ENCODE results near the gene HOMER1. TPM values are rescaled to one million over a fixed set of nuclear protein-coding genes. Genes with fewer than 3 reads are reported as not detected.

HOMER1 gene
- total RNA-seq, 1 donor from 2014 or later, result 9.6 TPM

DNA sequence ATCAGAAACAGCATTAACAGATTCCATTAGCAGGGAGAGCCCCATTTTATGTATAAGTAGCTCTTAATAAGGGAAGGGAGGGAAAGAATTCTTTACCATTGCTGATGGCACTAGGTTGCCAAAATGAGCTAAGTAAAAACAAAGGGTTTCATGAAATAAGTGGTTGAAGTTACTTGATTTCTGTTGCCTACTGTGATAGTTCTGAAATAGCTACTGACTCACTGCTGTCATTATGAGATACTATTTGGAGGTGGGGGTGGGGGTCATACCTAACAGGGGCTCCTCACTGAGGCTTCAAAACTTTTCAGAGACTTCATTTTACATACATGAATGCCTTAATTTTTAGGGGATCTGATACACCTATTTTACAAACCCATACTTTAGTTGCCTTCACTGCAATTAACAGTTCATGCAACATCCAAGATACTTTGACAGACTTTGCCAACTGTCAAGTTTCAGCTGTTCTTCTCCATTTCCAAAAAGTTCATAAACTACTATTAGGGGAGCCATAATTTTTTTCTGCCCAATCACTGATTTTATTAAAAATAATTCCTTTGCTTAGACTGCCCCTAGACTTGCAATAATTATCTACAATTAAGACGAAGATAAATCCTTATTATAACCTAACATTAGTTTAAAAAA, 4.6 kb downstream of the HOMER1 start:
- H3K36me3 ChIP-seq (ENCODE audit: control insufficient read depth, insufficient read depth, low read length), result no peaks in the 10 kb centered on the region
- TF ChIP-seq, protein P1, sequence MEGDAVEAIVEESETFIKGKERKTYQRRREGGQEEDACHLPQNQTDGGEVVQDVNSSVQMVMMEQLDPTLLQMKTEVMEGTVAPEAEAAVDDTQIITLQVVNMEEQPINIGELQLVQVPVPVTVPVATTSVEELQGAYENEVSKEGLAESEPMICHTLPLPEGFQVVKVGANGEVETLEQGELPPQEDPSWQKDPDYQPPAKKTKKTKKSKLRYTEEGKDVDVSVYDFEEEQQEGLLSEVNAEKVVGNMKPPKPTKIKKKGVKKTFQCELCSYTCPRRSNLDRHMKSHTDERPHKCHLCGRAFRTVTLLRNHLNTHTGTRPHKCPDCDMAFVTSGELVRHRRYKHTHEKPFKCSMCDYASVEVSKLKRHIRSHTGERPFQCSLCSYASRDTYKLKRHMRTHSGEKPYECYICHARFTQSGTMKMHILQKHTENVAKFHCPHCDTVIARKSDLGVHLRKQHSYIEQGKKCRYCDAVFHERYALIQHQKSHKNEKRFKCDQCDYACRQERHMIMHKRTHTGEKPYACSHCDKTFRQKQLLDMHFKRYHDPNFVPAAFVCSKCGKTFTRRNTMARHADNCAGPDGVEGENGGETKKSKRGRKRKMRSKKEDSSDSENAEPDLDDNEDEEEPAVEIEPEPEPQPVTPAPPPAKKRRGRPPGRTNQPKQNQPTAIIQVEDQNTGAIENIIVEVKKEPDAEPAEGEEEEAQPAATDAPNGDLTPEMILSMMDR (IDR thresholded peaks at IDR 0.05; ENCODE audit: insufficient read depth, low read length, poor library complexity, severe bottlenecking), result no peak
- no peak for DNase-seq (ENCODE audit: low read depth)
- H3K27me3 ChIP-seq (ENCODE audit: control insufficient read depth, insufficient read depth, low read length), result no peaks in the 10 kb centered on the region
- no peak overlapping the region for H3K4me3 ChIP-seq (ENCODE audit: low read depth, low read length)

DNA sequence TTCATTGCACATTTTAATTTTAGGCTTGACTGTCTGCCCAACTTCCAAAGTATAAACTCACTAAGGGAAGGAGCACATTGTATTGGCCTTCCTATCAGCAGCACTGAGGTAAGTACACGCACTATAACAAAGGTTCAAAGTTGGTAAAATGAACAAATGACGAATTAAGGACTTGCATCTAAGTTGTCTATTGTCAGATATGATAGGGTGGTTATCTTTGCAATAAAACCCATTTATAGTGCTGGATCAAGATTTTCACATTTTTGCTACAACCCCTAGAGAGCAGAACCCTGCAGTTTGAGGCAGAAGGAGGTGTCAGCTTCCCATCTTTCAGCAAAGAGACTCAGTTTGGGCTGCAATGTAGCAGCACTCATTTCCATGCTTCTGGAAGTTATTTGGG, 5.1 kb downstream of the HOMER1 start:
- TF ChIP-seq, protein P1 (IDR thresholded peaks at IDR 0.05; ENCODE audit: insufficient read depth, low read length, poor library complexity, severe bottlenecking), result no peak
- H3K4me3 ChIP-seq (ENCODE audit: low read depth, low read length), result no peak overlapping the region
- no peak for DNase-seq (ENCODE audit: low read depth)

DNA sequence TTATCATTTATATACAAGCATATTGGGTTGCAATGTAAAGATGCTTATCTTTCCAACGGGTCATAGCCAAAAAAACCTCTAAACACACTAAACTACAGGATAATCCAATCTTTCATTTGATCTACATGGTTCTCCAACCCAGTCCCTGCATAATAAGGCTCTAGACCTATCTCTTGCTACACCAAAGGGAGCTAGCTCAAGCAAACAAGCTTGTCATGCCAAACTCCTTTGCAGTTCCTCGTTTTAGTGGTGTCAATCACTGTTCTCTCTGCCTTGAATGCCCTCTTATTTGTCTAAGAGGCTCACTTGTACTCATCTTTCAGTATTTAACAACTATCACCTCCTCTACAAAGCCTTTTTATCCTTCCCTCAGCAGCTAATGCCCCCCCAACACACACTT, 5.6 kb downstream of the HOMER1 start:
- no peaks in the 10 kb centered on the region for H3K27me3 ChIP-seq (ENCODE audit: control insufficient read depth, insufficient read depth, low read length)
- no peaks in the 10 kb centered on the region for H3K36me3 ChIP-seq (ENCODE audit: control insufficient read depth, insufficient read depth, low read length)
- no peak for DNase-seq (ENCODE audit: low read depth)
- no peak overlapping the region for H3K4me3 ChIP-seq (ENCODE audit: low read depth, low read length)
- TF ChIP-seq, protein P1 (IDR thresholded peaks at IDR 0.05; ENCODE audit: insufficient read depth, low read length, poor library complexity, severe bottlenecking), result no peak

More for the DNA sequence above, 5.1 kb downstream of the HOMER1 start:
- H3K36me3 ChIP-seq (ENCODE audit: control insufficient read depth, insufficient read depth, low read length), result no peaks in the 10 kb centered on the region
- no peaks in the 10 kb centered on the region for H3K27me3 ChIP-seq (ENCODE audit: control insufficient read depth, insufficient read depth, low read length)

DNA sequence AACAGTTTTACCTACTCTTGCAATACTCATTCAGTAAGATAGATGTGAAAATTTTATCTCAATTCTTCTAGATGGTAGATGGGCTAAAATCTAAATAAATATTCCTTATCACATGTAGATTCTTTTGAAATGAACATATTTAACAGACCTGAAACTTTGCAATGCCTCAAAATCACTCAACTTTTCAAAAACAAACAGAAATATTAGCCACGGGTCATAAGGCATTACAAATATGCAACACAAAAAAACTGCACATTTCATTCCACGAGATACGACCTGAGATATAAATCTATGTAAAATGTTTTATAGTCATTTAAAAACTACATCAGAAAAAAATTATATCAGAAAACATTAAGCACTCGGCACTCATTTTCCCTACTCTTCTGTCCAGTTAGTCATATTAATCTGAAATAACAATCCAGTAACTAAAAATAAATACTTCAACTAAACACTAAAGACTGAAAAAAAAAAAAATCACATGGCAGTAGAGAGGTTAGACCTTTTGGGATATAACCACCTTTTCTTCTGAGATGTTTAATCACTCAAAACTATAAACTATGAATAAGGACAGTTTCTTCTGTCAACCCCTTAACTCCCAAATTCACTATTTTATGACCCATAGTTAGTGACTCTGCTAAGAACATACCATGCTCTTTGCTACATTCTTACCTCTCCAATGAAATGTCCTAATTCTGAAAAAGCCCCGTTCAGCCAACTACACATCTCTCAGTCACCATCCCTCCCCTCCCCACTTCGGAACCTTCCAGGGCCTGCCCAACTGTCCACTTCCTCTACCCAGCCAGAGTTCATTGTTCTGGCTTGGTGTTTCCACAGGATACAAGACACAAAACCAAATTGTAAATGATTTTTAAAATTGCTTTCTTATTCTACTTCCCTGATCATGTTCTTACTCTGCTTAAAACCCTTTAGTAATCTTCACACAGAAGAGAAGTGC, 6.4 kb downstream of the HOMER1 start:
- Histone ChIP-seq H3K27me3 (ENCODE audit: control insufficient read depth, insufficient read depth, low read length) (no peaks in the 10 kb centered on the region), H3K36me3 (ENCODE audit: control insufficient read depth, insufficient read depth, low read length) (no peaks in the 10 kb centered on the region), H3K4me3 (ENCODE audit: low read depth, low read length) (no peak overlapping the region)
- TF ChIP-seq, protein P1 (IDR thresholded peaks at IDR 0.05; ENCODE audit: insufficient read depth, low read length, poor library complexity, severe bottlenecking), result no peak
- no peak for DNase-seq (ENCODE audit: low read depth)

DNA sequence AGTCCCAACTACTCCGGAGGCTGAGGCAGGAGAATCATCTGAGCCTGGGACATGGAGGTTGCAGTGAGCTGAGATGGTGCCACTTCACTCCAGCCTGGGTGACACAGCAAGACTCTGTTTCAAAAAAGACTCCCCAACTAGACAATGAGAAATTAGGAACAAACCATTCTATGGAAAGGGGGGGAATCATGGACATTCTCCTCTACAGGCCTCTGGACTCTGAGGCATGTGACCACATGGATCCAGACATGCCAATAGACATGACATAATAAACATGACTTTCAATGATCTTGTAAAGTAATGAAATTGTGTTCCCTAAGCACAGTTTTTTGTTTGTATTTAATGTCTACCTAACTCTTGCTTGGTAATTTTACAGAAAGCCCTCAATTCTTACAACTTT, 8.8 kb downstream of the HOMER1 start:
- Histone ChIP-seq H3K27me3 (ENCODE audit: control insufficient read depth, insufficient read depth, low read length) (no peaks in the 10 kb centered on the region), H3K36me3 (ENCODE audit: control insufficient read depth, insufficient read depth, low read length) (no peaks in the 10 kb centered on the region), H3K4me3 (ENCODE audit: low read depth, low read length) (no peak overlapping the region)
- no peak for DNase-seq (ENCODE audit: low read depth)
- TF ChIP-seq, protein P1 (IDR thresholded peaks at IDR 0.05; ENCODE audit: insufficient read depth, low read length, poor library complexity, severe bottlenecking), result no peak
